Measurements from ENCODE around the gene TMEM247.
"Not testable (repeated sequence)": the region's sequence is repeated elsewhere in the genome, so short reads cannot be mapped to it uniquely, and the experiment has no call there.

TMEM247 gene

DNA sequence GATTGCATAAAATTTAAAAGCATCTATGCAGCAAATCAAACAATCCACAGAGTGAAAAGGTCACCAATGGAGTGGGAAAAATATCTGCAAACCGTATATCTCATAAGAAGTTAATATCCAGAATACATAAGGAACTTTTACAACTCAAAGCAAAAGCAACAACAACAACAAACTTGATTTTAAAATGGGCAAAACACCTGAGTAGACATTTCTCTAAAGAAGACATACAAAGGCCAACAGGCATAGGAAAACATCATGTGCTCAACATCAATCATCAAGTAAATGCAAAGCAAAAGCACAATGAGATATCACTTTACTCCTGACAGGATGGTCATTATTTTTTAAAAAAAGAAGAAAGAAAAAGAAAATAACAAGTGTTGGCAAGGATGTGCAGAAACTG lies 38.1 kb downstream of the TMEM247 start:
- no peak for DNase-seq

DNA sequence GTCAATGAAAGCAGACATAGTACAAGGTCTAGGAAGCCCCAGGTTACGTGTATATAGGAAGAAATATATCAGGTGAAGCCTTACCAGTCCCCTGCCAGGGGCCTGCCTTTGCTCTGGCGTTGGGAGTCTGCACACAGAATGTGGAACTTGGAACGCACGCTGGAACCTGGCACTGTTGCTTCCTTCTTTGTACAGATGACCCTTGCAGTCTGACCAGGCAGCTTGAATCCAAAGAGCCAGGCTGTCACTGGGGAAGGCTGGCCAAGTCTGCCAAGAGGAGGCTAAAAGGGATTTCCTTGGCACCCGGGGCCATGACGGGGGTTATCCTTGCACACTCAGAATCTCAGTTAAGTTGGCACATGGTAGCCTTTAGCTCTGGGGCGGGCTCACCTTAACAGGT lies 39.5 kb downstream of the TMEM247 start:
- DNase-seq, result no peak

DNA sequence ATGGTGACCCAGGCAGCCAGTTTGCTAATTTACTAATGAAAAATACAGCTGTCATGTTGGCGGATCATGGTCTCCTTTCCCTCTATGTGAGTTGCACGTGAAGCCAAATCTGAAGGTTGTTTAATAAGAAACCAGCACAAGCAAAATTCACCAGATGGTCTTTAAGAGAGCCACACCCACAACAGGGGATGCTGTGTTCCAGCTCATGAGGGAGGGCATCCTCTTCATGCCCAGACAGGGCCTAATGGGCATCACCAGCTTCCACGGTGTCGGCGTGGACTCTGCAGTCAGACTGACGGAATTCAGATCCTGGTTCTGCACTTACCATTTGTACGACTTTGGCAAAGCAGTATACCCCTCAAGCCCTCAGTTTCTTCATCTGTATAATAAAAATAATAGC lies 39.9 kb downstream of the TMEM247 start:
- DNase-seq, result no peak

DNA sequence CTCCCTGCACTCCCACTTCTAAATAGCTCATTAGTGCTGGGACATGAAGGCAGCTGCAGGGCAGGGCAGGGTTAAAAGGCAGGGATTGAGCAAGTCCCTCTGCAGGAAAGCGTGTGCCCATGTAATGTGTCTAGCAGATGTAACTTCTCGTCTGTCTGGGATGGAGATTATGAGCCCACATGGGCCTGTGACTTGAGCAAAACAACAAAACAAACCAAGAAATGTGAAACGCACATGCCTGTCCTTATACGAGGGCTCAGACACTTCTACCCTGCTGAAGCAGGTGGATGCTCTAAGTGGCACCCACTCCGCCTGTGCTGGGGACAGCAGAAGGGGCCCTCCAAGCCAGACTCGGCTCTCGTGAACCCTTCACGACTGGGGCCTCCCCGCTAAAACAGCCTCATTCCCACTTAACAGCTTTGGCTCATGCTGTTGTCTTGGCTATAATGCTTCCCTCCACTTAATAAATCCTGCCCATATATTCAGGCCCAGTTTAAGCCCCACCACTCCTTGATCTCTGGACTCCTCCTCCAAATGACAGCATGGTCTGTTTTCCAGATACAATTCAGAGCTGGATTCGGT lies 40.9 kb downstream of the TMEM247 start:
- DNase-seq, result no peak

DNA sequence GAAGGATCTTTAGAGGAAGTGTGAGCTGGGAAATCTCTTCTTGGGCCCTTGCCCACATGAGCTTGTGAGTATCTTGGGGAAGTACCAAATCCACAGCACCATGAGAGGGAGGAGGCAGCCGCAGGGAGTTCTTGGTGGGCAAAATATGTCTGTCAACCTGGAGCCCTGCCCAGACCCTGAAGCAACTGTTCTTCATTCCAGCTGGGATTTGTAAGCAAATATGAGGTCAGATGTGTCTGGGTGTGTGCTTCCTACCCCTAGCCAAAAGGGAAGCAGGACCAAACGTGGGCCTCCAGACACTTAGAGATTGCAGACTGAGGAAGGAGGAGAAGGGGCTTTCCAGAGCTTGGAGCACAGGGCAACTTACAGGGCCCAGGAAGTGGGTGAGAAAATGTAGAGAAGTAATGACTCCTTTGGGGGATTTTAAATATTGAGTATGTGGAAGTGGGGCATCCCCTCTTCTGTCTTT lies 41.9 kb downstream of the TMEM247 start:
- DNase-seq, result no peak

DNA sequence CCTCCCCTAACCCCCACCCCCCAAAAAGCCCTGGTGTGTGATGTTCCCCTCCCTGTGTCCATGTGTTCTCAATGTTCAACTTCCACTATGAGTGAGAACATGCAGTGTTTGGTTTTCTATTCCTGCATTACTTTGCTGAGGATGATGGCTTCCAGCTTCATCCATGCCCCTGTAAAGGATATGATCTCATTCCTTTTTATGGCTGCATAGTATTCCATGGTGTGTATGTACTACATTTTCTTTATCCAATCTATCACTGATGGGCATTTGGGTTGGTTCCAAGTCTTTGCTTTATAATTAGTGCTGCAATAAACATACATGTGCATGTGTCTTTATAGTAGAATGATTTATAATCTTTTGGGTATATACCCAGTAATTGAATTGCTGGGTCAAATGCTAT lies 43.0 kb downstream of the TMEM247 start:
- DNase-seq, result not testable (repeated sequence)

DNA sequence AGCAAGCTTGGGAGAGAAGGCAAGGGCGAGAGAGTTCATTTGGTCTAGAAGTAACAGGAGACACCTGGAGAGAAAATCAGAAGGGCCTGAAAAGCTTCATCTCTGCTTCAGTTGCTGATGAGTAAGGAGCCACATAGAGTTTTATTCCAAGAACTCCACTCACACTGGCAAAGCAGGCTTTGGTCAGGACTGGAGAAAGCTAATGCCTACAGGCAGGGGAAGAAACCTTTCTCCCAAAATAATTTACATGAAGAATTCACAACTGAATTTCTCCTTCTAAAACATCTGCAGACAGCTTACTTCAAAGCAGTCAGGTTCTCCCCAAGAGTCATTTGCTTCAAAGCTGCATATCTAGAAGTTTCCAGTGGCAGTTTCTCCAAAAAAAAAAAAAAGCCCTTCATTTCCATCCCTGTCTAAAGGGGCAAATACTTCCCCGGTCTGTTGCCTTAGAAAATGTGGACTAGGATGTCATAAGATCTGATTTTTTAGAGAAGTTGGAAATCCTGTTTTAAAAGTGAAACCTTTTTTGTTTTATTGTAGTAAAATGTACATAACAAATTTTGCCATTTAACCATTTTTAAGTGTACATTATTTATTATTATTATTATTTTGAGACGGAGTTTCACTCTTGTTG lies 46.3 kb downstream of the TMEM247 start:
- no peak for DNase-seq

DNA sequence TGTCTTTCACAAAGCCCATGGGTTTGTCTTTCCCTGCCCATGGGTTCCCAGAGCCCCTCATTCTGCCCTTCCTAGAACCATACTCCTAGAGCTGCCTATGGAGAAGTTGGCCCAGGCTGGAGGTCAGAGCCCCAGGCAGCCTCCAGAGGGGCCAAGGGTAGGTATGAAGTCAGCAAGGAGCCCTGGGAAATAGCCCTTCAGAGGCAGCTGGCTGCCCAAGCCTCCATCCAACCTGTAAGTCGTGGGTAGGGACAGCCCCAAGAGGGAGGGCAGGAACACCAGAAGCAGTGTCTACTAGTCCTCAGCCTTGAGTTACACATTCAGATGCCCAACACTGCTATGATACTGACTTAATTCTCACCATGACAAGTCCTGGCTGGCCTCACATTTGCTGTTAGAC lies 49.5 kb downstream of the TMEM247 start:
- DNase-seq, result no peak

DNA sequence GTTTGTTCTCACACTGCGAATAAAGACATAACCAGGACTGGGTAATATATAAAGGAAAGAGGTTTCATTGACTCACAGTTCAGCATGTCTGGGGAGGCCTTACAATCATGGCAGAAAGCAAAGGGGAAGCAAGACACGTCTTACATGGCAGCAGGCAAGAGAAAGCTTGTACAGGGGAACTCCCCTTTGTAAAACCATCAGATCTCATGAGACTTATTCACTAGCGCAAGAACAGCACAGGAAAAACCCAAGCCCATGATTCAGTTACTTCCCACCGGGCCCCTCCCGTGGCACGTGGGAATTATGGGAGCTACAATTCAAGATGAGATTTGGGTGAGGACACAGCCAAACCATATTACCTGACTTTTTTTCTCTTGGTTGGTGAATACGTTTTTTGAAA lies 51.3 kb downstream of the TMEM247 start:
- DNase-seq, result no peak

DNA sequence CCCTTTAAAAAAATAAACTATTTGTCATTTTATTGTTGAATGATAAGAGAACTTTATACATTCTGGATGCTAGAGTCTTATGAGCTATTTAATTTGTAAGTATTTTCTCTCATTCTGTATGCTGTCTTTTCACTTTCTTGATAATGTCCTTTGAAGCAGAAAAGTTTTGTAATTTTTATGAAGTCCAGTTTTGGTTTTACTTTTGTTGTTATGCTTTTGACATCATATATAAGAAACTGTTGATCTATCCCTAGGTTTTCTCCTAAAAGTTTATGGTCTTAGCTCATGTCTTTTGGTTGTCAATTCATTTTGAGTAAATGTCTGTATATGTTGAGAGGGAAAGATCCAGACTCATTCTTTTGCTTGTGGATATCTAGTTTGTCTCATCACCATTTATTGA lies 52.5 kb downstream of the TMEM247 start:
- DNase-seq, result no peak
